NOMO-1 (cell line): Measurements from ENCODE around the gene CASP2.

Experiments used
- DNase-seq, 2 experiments: peaks; one replicate each; lab custom pipeline; 2025; ENCODE audit not compliant: unreplicated experiment in 2 of 2; lab: John Stamatoyannopoulos, UW

CASP2 gene

GRCh38 chr7:143287935-143288826, at the start of gene CASP2:
Gene CASP2, plus strand, starts transcription at chr7:143288351. Its CDS starts 105 bp downstream, at chr7:143288456.
- peak; percentile 83 to 88 for DNase-seq

GRCh38 chr7:143239813-143240212, 48.3 kb upstream of the CASP2 start:
- DNase-seq, result peak; percentile 67 to 84

GRCh38 chr7:143240291-143241168, 47.6 kb upstream of the CASP2 start:
- peak; percentile 40 to 68 for DNase-seq

- no peak for DNase-seq
These were observed 45.8 kb upstream of the CASP2 start for GRCh38 chr7:143242306-143242705.

- no peak for DNase-seq
These were observed 45.0 kb upstream of the CASP2 start for GRCh38 chr7:143243111-143243510.

- no peak for DNase-seq
These were observed 44.5 kb upstream of the CASP2 start for GRCh38 chr7:143243614-143244013.

GRCh38 chr7:143244321-143244720, 43.8 kb upstream of the CASP2 start:
- DNase-seq, result no peak

- DNase-seq, result peak in 1 of 2 experiments; percentile 68
These were observed 43.0 kb upstream of the CASP2 start for GRCh38 chr7:143245123-143245522.

- DNase-seq, result no peak
These were observed 40.8 kb upstream of the CASP2 start for GRCh38 chr7:143247372-143247771.

- DNase-seq, result no peak
These were observed 39.3 kb upstream of the CASP2 start for GRCh38 chr7:143248761-143249354.

- no peak for DNase-seq
These were observed 38.0 kb upstream of the CASP2 start for GRCh38 chr7:143250199-143250598.

GRCh38 chr7:143250822-143251221, 37.3 kb upstream of the CASP2 start:
- DNase-seq, result peak in 1 of 2 experiments; percentile 24

- no peak for DNase-seq
These were observed 36.1 kb upstream of the CASP2 start for GRCh38 chr7:143252006-143252405.

- DNase-seq, result no peak
These were observed 32.6 kb upstream of the CASP2 start for GRCh38 chr7:143255564-143255963.

- DNase-seq, result no peak
These were observed 31.8 kb upstream of the CASP2 start for GRCh38 chr7:143256325-143256724.

GRCh38 chr7:143256932-143257331, 31.2 kb upstream of the CASP2 start:
- DNase-seq, result no peak

GRCh38 chr7:143257501-143257900, 30.6 kb upstream of the CASP2 start:
- no peak for DNase-seq

- peak in 1 of 2 experiments; percentile 30 for DNase-seq
These were observed 29.3 kb upstream of the CASP2 start for GRCh38 chr7:143258831-143259230.

GRCh38 chr7:143259765-143260164, 28.4 kb upstream of the CASP2 start:
- no peak for DNase-seq

GRCh38 chr7:143261901-143262300, 26.2 kb upstream of the CASP2 start:
- DNase-seq, result no peak
